CD4-positive, alpha-beta memory T cell (primary cell): ENCODE measurements around the gene WNT5A. TPM values are rescaled to one million over a fixed set of nuclear protein-coding genes. Genes with fewer than 3 reads are reported as not detected.

Experiments used
- CTCF ChIA-PET: fragments of 350-600 bp; sonication (Branson Sonifier 250); formaldehyde crosslinking; loops from one replicate; lab custom pipeline; 2021; ENCODE audit warnings: inconsistent platforms; ENCODE audit not compliant: partially characterized antibody; lab: Charles Lee
- POLR2A ChIA-PET: fragments of 350-600 bp; sonication (Branson Sonifier 250); formaldehyde crosslinking; loops from one replicate; lab custom pipeline; 2021; ENCODE audit not compliant: partially characterized antibody; lab: Charles Lee
- DNase-seq, 5 donors: peaks; one replicate each; pipeline versions ENCODE4 v3.0.0 to v3.0.0-alpha.2; 2020 to 2022; ENCODE audit warnings: mixed read lengths in 1 of 5
- H3K27ac ChIP-seq: one replicate; pipeline ENCODE4 v1.7.0; 2013; ENCODE audit warnings: low read depth, low read length
- H3K27me3 ChIP-seq: 2 replicates; pipeline ENCODE4 v1.7.0; 2013; ENCODE audit warnings: mild to moderate bottlenecking, low read length, moderate library complexity; ENCODE audit not compliant: insufficient read depth
- H3K36me3 ChIP-seq: 2 replicates; pipeline ENCODE4 v1.7.0; 2013; ENCODE audit warnings: mild to moderate bottlenecking, low read length, moderate library complexity; ENCODE audit not compliant: insufficient read depth
- H3K4me1 ChIP-seq: 2 replicates; pipeline ENCODE4 v1.7.0; 2013; ENCODE audit warnings: mild to moderate bottlenecking, low read length, moderate library complexity; ENCODE audit not compliant: insufficient read depth
- H3K4me3 ChIP-seq, 2 donors: one replicate each; pipeline ENCODE4 v1.7.0; 2013; ENCODE audit warnings: low read length in 2 of 2, mild to moderate bottlenecking in 1 of 2
- H3K9me3 ChIP-seq, 2 donors: one replicate each; pipeline ENCODE4 v1.7.0; 2013; ENCODE audit warnings: low read length in 2 of 2, control low read depth in 1 of 2; ENCODE audit not compliant: control insufficient read depth in 1 of 2
- H3K27ac Mint-ChIP-seq, 7 donors: one replicate each; pipeline ENCODE4 v1.8.0; 2020 to 2021; ENCODE audit warnings: mixed read lengths in 7 of 7, mild to moderate bottlenecking in 6 of 7, inconsistent platforms in 3 of 7, moderate library complexity in 3 of 7
- H3K27me3 Mint-ChIP-seq, 2 donors: one replicate each; pipeline ENCODE4 v1.8.0; 2020 to 2021; ENCODE audit warnings: mixed read lengths in 2 of 2
- H3K36me3 Mint-ChIP-seq, 2 donors: one replicate each; pipeline ENCODE4 v1.8.0; 2020 to 2021; ENCODE audit warnings: mixed read lengths in 2 of 2, inconsistent platforms in 1 of 2, mild to moderate bottlenecking in 1 of 2
- H3K4me1 Mint-ChIP-seq, 4 donors: one replicate each; pipeline ENCODE4 v1.8.0; 2020 to 2021; ENCODE audit warnings: mixed read lengths in 4 of 4, mild to moderate bottlenecking in 1 of 4
- H3K4me3 Mint-ChIP-seq, 8 donors: one replicate each; pipeline ENCODE4 v1.8.0; 2020 to 2021; ENCODE audit warnings: mixed read lengths in 8 of 8, mild to moderate bottlenecking in 7 of 8, moderate library complexity in 6 of 8, inconsistent platforms in 3 of 8
- H3K9me3 Mint-ChIP-seq, 8 donors: one replicate each; pipeline ENCODE4 v1.8.0; 2020 to 2021; ENCODE audit warnings: mixed read lengths in 8 of 8, mild to moderate bottlenecking in 5 of 8, inconsistent platforms in 3 of 8, moderate library complexity in 1 of 8
- intact Hi-C: fragments of 100-400 bp; cut with micrococcal nuclease; formaldehyde crosslinking; loops from one replicate; pipeline ENCODE4 v1.15.1; 2023
- polyA plus RNA-seq, 2 donors: library from polyadenylated mRNA; unstranded; fragments of 300-500 nt; fragmentation: Illumina TruSeq; gene quantifications; one replicate each; pipeline ENCODE4 v1.2.3, GENCODE V29; 2021
- total RNA-seq, 2 experiments: library from RNA; stranded (reverse); gene quantifications; one replicate each; pipeline ENCODE4 v1.2.3, GENCODE V29; 2021

Gene WNT5A
- total and polyA plus RNA-seq, 4 experiments from 2014 or later = 0.06 TPM; not detected in 3

- no peak for DNase-seq
- Histone ChIP-seq H3K4me1 (no peaks in the 10 kb centered on the region), H3K4me3 (no peak overlapping the region), H3K9me3 (no peaks in the 10 kb centered on the region), H3K36me3 (no peaks in the 10 kb centered on the region), H3K27ac (no peak overlapping the region), H3K27me3 (peaks cover 27% of the 10 kb centered on the region)
- peaks cover 39 to 52% of the 10 kb centered on the region in 2 donors for H3K27me3 Mint-ChIP-seq
- intact Hi-C loops = no loop called here
- peaks cover 0 to 5% of the 10 kb centered on the region in 2 donors for H3K36me3 Mint-ChIP-seq
- H3K27ac Mint-ChIP-seq = no peak overlapping the region
- H3K9me3 Mint-ChIP-seq = peaks cover 0 to 17% (median 3%) of the 10 kb centered on the region in 8 donors
- ChIA-PET POLR2A (no interaction called here), CTCF (no interaction called here)
- peaks cover 0 to 17% (median 5%) of the 10 kb centered on the region in 4 donors for H3K4me1 Mint-ChIP-seq
- no peak overlapping the region for H3K4me3 Mint-ChIP-seq
These were observed 6.0 kb downstream of the WNT5A start for GRCh38 chr3:55480911-55481743.

- DNase-seq = no peak
- Mint-ChIP-seq H3K4me1 (peaks cover 0 to 1% (median 0%) of the 10 kb centered on the region in 4 donors), H3K27me3 (peaks cover 18 to 28% of the 10 kb centered on the region in 2 donors), H3K36me3 (no peaks in the 10 kb centered on the region), H3K4me3 (no peak overlapping the region), H3K27ac (no peak overlapping the region), H3K9me3 (peaks cover 0 to 9% (median 2%) of the 10 kb centered on the region in 8 donors)
- H3K36me3 ChIP-seq = no peaks in the 10 kb centered on the region
- H3K9me3 ChIP-seq = no peaks in the 10 kb centered on the region
- ChIA-PET POLR2A (no interaction called here), CTCF (no interaction called here)
- no peak overlapping the region for H3K27ac ChIP-seq
- intact Hi-C loops = no loop called here
- no peaks in the 10 kb centered on the region for H3K4me1 ChIP-seq
- H3K27me3 ChIP-seq = peaks cover 16% of the 10 kb centered on the region
- no peak overlapping the region for H3K4me3 ChIP-seq
These were observed 9.5 kb downstream of the WNT5A start for GRCh38 chr3:55477306-55478303.

- Mint-ChIP-seq H3K27me3 (peaks cover 18 to 30% of the 10 kb centered on the region in 2 donors), H3K4me1 (peaks cover 0 to 1% (median 0%) of the 10 kb centered on the region in 4 donors), H3K9me3 (peaks cover 0 to 9% (median 3%) of the 10 kb centered on the region in 8 donors), H3K4me3 (no peak overlapping the region), H3K27ac (no peak overlapping the region), H3K36me3 (no peaks in the 10 kb centered on the region)
- Histone ChIP-seq H3K9me3 (no peaks in the 10 kb centered on the region), H3K36me3 (no peaks in the 10 kb centered on the region), H3K27ac (no peak overlapping the region), H3K27me3 (peaks cover 16% of the 10 kb centered on the region), H3K4me1 (no peaks in the 10 kb centered on the region), H3K4me3 (no peak overlapping the region)
- no peak for DNase-seq
- POLR2A ChIA-PET = no interaction called here
- CTCF ChIA-PET = no interaction called here
- intact Hi-C loops = no loop called here
These were observed 10.6 kb downstream of the WNT5A start for GRCh38 chr3:55476515-55476914.

- DNase-seq = no peak
- Mint-ChIP-seq H3K36me3 (no peaks in the 10 kb centered on the region), H3K27ac (no peak overlapping the region), H3K4me3 (no peak overlapping the region), H3K27me3 (peaks cover 7 to 13% of the 10 kb centered on the region in 2 donors), H3K4me1 (peaks cover 0 to 1% (median 0%) of the 10 kb centered on the region in 4 donors), H3K9me3 (peaks cover 0 to 5% (median under 1%) of the 10 kb centered on the region in 8 donors)
- no peaks in the 10 kb centered on the region for H3K36me3 ChIP-seq
- intact Hi-C loops = no loop called here
- POLR2A ChIA-PET = no interaction called here
- H3K4me1 ChIP-seq = no peaks in the 10 kb centered on the region
- no peak overlapping the region for H3K4me3 ChIP-seq
- no peaks in the 10 kb centered on the region for H3K9me3 ChIP-seq
- H3K27ac ChIP-seq = no peak overlapping the region
- CTCF ChIA-PET = no interaction called here
- peaks cover 6% of the 10 kb centered on the region for H3K27me3 ChIP-seq
These were observed 12.9 kb downstream of the WNT5A start for GRCh38 chr3:55474213-55474632.

- H3K9me3 ChIP-seq = no peaks in the 10 kb centered on the region
- H3K9me3 Mint-ChIP-seq = peaks cover 0 to 5% (median under 1%) of the 10 kb centered on the region in 8 donors
- no peak overlapping the region for H3K27ac Mint-ChIP-seq
- DNase-seq = no peak
- H3K4me3 Mint-ChIP-seq = no peak overlapping the region
- H3K27me3 ChIP-seq = peaks cover 6% of the 10 kb centered on the region
- no peak overlapping the region for H3K4me3 ChIP-seq
- H3K36me3 Mint-ChIP-seq = no peaks in the 10 kb centered on the region
- H3K27ac ChIP-seq = no peak overlapping the region
- H3K4me1 ChIP-seq = no peaks in the 10 kb centered on the region
- H3K27me3 Mint-ChIP-seq = peaks cover 5 to 13% of the 10 kb centered on the region in 2 donors
- H3K36me3 ChIP-seq = no peaks in the 10 kb centered on the region
- ChIA-PET POLR2A (no interaction called here), CTCF (no interaction called here)
- intact Hi-C loops = no loop called here
- H3K4me1 Mint-ChIP-seq = peaks cover 0 to 1% (median 0%) of the 10 kb centered on the region in 4 donors
These were observed 13.3 kb downstream of the WNT5A start for GRCh38 chr3:55473788-55474187.

- Histone ChIP-seq H3K9me3 (no peaks in the 10 kb centered on the region), H3K4me1 (no peaks in the 10 kb centered on the region), H3K36me3 (no peaks in the 10 kb centered on the region), H3K27me3 (no peaks in the 10 kb centered on the region), H3K27ac (no peak overlapping the region), H3K4me3 (no peak overlapping the region)
- POLR2A ChIA-PET = no interaction called here
- Mint-ChIP-seq H3K27me3 (peaks cover 4 to 8% of the 10 kb centered on the region in 2 donors), H3K4me1 (peaks cover 0 to 1% (median 0%) of the 10 kb centered on the region in 4 donors), H3K9me3 (peaks cover 0 to 5% (median 0%) of the 10 kb centered on the region in 8 donors), H3K36me3 (no peaks in the 10 kb centered on the region), H3K27ac (no peak overlapping the region), H3K4me3 (no peak overlapping the region)
- intact Hi-C loops = no loop called here
- DNase-seq = no peak
- CTCF ChIA-PET = no interaction called here
These were observed 15.4 kb downstream of the WNT5A start for GRCh38 chr3:55471522-55472280.
